Measurements from ENCODE around the gene SBNO2.
"Not testable (repeated sequence)": the region's sequence is repeated elsewhere in the genome, so short reads cannot be mapped to it uniquely, and the experiment has no call there.

The SBNO2 gene

GRCh38 chr19:1216756-1217155 is 42.7 kb upstream of the SBNO2 start:
- Histone ChIP-seq H3K27ac (ENCODE audit: low read depth, low read length) (no peak overlapping the region), H3K9ac (ENCODE audit: low read depth, low read length) (no peak overlapping the region), H3K27me3 (ENCODE audit: control insufficient read depth, insufficient read depth, low read length) (no peaks in the 10 kb centered on the region), H3K4me1 (ENCODE audit: control insufficient read depth, insufficient read depth, low read length) (no peaks in the 10 kb centered on the region; the same call in 1 of the 2 replicates), H3K36me3 (ENCODE audit: control insufficient read depth, insufficient read depth, low read length) (peaks cover 29% of the 10 kb centered on the region), H3K9me3 (ENCODE audit: control insufficient read depth, insufficient read depth, low read length) (no peaks in the 10 kb centered on the region), H3K4me3 (ENCODE audit: low read depth, low read length) (no peak overlapping the region)

DNA sequence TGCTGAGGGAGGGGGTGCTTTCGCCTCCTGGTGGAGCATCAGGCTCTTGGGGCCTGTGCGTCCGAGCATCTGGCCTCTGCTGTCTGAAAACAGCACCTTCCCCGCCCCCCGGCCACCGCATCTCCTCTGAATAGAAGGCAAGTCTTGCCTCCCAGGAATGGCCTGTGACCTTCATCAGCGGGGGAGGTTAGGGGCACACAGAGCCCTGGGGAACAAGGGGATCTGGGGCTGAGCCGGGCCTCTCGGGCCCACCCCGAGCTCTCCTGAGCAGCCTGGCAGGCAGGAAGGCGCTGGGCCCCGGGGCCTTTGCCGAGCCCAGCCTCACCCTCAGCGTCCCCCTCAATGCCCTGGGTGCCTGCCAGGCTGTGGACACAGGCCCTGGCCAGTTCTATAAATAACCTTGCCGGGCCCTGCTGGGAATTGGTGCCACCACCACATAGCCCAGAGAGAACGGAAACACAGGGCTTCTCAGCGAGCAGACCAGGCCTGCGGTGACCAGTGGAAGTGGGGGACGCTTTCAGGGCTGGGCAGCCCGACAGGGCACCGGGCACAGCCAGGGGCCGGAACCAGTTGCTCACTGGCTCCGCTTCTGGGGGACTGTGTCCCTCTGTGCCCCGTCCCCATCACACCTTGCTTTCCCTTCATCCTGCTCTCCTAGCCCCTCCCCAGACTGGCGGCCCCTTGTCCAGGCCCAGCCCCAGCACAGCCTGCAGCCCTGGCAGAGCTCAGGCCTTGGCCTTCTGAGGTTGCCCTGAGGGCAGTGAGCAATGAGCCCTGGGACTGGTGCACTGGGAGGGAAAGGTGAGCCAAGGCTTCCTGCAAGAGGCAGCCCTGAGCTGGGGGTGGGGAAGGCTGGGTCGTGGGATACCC is 41.0 kb upstream of the SBNO2 start:
- H3K4me1 ChIP-seq (ENCODE audit: control insufficient read depth, insufficient read depth, low read length), result no peaks in the 10 kb centered on the region; the same call in 1 of the 2 replicates
- H3K27me3 ChIP-seq (ENCODE audit: control insufficient read depth, insufficient read depth, low read length), result no peaks in the 10 kb centered on the region
- no peak overlapping the region for H3K27ac ChIP-seq (ENCODE audit: low read depth, low read length)
- H3K36me3 ChIP-seq (ENCODE audit: control insufficient read depth, insufficient read depth, low read length), result peaks cover 17% of the 10 kb centered on the region
- H3K9me3 ChIP-seq (ENCODE audit: control insufficient read depth, insufficient read depth, low read length), result no peaks in the 10 kb centered on the region
- H3K9ac ChIP-seq (ENCODE audit: low read depth, low read length), result no peak overlapping the region
- H3K4me3 ChIP-seq (ENCODE audit: low read depth, low read length), result no peak overlapping the region

- H3K36me3 ChIP-seq (ENCODE audit: control insufficient read depth, insufficient read depth, low read length), result peaks cover 16% of the 10 kb centered on the region
- no peaks in the 10 kb centered on the region; the same call in 1 of the 2 replicates for H3K4me1 ChIP-seq (ENCODE audit: control insufficient read depth, insufficient read depth, low read length)
- H3K9me3 ChIP-seq (ENCODE audit: control insufficient read depth, insufficient read depth, low read length), result no peaks in the 10 kb centered on the region
- no peak overlapping the region for H3K4me3 ChIP-seq (ENCODE audit: low read depth, low read length)
- no peak overlapping the region for H3K9ac ChIP-seq (ENCODE audit: low read depth, low read length)
- peak overlapping the region; percentile 33 for H3K27ac ChIP-seq (ENCODE audit: low read depth, low read length)
- no peaks in the 10 kb centered on the region for H3K27me3 ChIP-seq (ENCODE audit: control insufficient read depth, insufficient read depth, low read length)
These were observed 40.3 kb upstream of the SBNO2 start for GRCh38 chr19:1214299-1214861.

DNA sequence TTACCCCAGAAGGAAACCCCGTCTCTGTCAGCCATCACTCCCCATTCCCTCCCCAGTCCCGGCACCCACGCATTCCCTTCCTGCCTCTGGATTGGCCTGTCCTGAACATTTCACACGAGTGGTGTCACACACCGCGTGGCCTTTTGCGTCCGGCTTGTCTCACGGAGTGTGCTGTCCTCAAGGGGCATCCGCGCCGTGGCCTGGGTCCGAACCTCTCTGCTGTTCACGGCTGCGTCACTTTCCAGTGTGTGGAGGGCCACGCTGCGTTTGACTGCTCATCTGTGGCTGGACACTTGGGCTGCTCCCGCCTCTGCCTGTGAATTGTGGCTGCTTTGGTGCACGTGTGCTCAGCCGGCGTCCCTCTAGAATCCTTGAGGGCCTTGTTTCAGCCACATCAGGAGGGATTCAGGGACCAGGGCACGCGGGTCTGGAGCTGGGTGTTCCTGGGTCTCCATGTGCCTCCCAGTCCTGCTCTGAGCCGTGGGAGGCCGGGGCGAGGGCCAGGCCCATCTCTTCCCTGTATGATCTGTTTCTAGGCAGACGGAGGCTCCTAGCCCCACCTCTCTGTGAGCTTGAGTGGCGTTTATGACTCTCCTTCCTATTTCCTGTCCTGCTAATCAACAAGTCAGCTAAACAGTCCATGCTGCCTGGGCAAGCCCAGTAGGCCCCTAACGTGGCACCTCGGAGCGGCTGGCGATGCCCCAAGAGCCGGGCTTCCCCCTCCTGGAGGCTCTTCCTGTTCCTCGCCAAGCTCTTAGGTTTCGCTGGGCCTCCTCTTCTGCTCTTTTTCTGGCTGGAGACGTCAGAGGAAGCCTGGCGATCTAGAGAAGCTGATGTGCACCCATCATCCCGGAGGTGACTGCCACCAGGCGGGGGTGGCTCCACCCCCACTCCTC is 39.6 kb upstream of the SBNO2 start:
- H3K4me3 ChIP-seq (ENCODE audit: low read depth, low read length), result no peak overlapping the region
- peaks cover 19% of the 10 kb centered on the region for H3K36me3 ChIP-seq (ENCODE audit: control insufficient read depth, insufficient read depth, low read length)
- H3K27ac ChIP-seq (ENCODE audit: low read depth, low read length), result peak overlapping the region; percentile 33
- no peaks in the 10 kb centered on the region; the same call in 1 of the 2 replicates for H3K4me1 ChIP-seq (ENCODE audit: control insufficient read depth, insufficient read depth, low read length)
- H3K9me3 ChIP-seq (ENCODE audit: control insufficient read depth, insufficient read depth, low read length), result no peaks in the 10 kb centered on the region
- no peaks in the 10 kb centered on the region for H3K27me3 ChIP-seq (ENCODE audit: control insufficient read depth, insufficient read depth, low read length)
- H3K9ac ChIP-seq (ENCODE audit: low read depth, low read length), result no peak overlapping the region

DNA sequence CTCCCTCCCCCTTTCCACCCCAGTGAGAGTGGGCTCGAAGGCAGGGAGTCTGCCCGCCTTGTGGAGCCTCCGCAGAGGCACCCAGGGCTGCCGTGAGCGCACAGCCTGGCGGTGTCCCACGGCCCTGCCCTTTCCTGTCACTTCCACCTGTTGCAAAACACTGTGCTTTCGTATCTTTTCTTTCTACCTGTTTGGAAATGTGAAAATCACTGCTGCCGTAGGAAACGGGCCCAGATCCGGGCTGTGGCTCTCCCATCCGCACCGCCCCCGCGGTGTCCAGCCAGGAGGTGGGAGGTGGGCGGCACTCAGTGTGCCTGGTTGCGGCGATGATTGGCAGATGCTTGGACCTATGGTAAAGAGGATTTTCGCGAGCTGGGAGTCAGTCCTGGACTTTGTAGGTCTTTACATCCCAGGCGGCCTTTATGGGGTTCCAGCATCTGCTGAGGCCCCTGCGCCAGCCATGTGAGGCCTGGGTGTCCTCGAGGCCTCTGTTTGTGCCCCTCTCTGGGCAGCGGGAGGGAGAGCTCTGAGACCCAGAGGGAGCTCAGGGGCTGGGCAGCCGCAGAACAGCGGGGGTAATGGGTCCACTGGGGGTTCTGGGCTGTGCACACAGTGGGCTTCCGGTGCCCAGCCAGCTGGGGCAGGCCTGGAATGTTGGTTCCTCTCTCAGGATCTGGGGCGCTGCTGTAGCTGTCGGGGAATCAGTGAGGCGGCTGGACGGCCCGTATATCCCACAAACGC is 37.6 kb upstream of the SBNO2 start:
- peaks cover 19% of the 10 kb centered on the region for H3K36me3 ChIP-seq (ENCODE audit: control insufficient read depth, insufficient read depth, low read length)
- no peaks in the 10 kb centered on the region for H3K9me3 ChIP-seq (ENCODE audit: control insufficient read depth, insufficient read depth, low read length)
- H3K4me3 ChIP-seq (ENCODE audit: low read depth, low read length), result no peak overlapping the region
- peaks cover 4% of the 10 kb centered on the region; the same call in 1 of the 2 replicates for H3K4me1 ChIP-seq (ENCODE audit: control insufficient read depth, insufficient read depth, low read length)
- H3K9ac ChIP-seq (ENCODE audit: low read depth, low read length), result no peak overlapping the region
- H3K27ac ChIP-seq (ENCODE audit: low read depth, low read length), result no peak overlapping the region
- no peaks in the 10 kb centered on the region for H3K27me3 ChIP-seq (ENCODE audit: control insufficient read depth, insufficient read depth, low read length)

DNA sequence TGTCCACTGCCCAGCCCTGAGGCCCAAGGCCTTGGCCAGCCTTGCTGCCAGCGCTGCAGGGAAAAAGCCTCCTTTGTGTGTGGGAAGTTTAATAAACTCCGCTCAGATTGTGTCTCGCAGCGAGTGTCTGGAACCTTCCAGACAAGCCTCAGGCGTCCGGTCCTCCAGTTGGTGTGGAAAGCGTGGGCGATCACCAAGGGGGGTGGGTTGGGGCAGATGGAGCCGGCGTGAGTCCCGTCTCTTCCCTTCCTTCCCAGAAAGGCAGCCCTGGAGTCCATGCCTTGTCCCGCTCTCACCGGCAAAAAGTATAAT is 36.1 kb upstream of the SBNO2 start:
- Histone ChIP-seq H3K9ac (ENCODE audit: low read depth, low read length) (no peak overlapping the region), H3K27me3 (ENCODE audit: control insufficient read depth, insufficient read depth, low read length) (no peaks in the 10 kb centered on the region), H3K4me1 (ENCODE audit: control insufficient read depth, insufficient read depth, low read length) (peaks cover 4% of the 10 kb centered on the region; the same call in 1 of the 2 replicates), H3K4me3 (ENCODE audit: low read depth, low read length) (no peak overlapping the region), H3K27ac (ENCODE audit: low read depth, low read length) (no peak overlapping the region), H3K9me3 (ENCODE audit: control insufficient read depth, insufficient read depth, low read length) (no peaks in the 10 kb centered on the region), H3K36me3 (ENCODE audit: control insufficient read depth, insufficient read depth, low read length) (peaks cover 19% of the 10 kb centered on the region)

DNA sequence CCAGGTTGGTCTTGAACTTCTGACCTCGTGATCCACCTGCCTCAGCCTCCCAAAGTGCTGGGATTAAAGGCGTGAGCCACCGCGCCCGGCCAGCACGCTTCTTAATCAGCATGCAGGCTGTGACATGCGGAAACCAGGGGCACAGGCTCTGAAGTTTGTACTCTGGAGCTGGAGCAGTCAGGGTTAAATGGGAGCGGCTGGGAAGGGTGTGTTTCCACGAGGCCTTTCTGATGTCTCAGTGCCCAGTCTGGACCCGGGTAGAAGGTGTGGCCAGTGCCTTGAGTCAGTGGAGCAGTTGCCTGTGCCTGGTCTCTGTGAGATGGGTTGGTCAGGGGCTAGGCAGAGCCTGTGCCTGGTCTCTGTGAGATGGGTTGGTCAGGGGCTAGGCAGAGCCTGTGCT is 34.8 kb upstream of the SBNO2 start:
- not testable (repeated sequence) for H3K4me1 ChIP-seq (ENCODE audit: control insufficient read depth, insufficient read depth, low read length); H3K9ac ChIP-seq (ENCODE audit: low read depth, low read length); H3K27me3 ChIP-seq (ENCODE audit: control insufficient read depth, insufficient read depth, low read length); H3K4me3 ChIP-seq (ENCODE audit: low read depth, low read length); H3K9me3 ChIP-seq (ENCODE audit: control insufficient read depth, insufficient read depth, low read length); H3K27ac ChIP-seq (ENCODE audit: low read depth, low read length)
- H3K36me3 ChIP-seq (ENCODE audit: control insufficient read depth, insufficient read depth, low read length), result peaks cover 14% of the 10 kb centered on the region

GRCh38 chr19:1206864-1207450 is 32.9 kb upstream of the SBNO2 start:
- H3K4me1 ChIP-seq (ENCODE audit: control insufficient read depth, insufficient read depth, low read length), result peaks cover 4% of the 10 kb centered on the region; the same call in 1 of the 2 replicates
- H3K27me3 ChIP-seq (ENCODE audit: control insufficient read depth, insufficient read depth, low read length), result no peaks in the 10 kb centered on the region
- peak overlapping the region; percentile 83 for H3K4me3 ChIP-seq (ENCODE audit: low read depth, low read length)
- peaks cover 6% of the 10 kb centered on the region; the same call in 1 of the 2 replicates for H3K36me3 ChIP-seq (ENCODE audit: control insufficient read depth, insufficient read depth, low read length)
- 0 out of 2 replicates have a peak overlapping the region, but pooled peaks have one; percentile 36 for H3K9ac ChIP-seq (ENCODE audit: low read depth, low read length)
- no peaks in the 10 kb centered on the region for H3K9me3 ChIP-seq (ENCODE audit: control insufficient read depth, insufficient read depth, low read length)
- H3K27ac ChIP-seq (ENCODE audit: low read depth, low read length), result peak overlapping the region; percentile 61

GRCh38 chr19:1206150-1206863 is 32.2 kb upstream of the SBNO2 start:
- Histone ChIP-seq H3K9me3 (ENCODE audit: control insufficient read depth, insufficient read depth, low read length) (no peaks in the 10 kb centered on the region), H3K4me3 (ENCODE audit: low read depth, low read length) (peak overlapping the region; percentile 83), H3K4me1 (ENCODE audit: control insufficient read depth, insufficient read depth, low read length) (peaks cover 4% of the 10 kb centered on the region; the same call in 1 of the 2 replicates), H3K9ac (ENCODE audit: low read depth, low read length) (peak overlapping the region; percentile 36; the same call in 1 of the 2 replicates), H3K27ac (ENCODE audit: low read depth, low read length) (no peak overlapping the region), H3K27me3 (ENCODE audit: control insufficient read depth, insufficient read depth, low read length) (no peaks in the 10 kb centered on the region), H3K36me3 (ENCODE audit: control insufficient read depth, insufficient read depth, low read length) (peaks cover 6% of the 10 kb centered on the region; the same call in 1 of the 2 replicates)
